HG03159 (cell line): Measurements from ENCODE around the gene BLTP1.

Source experiments
- ATAC-seq: cut with Tn5 transposase; IDR thresholded peaks from one replicate; pipeline ENCODE4 v1.9.1; 2021; ENCODE audit warnings: mild to moderate bottlenecking, moderate library complexity; ENCODE audit not compliant: unreplicated experiment

BLTP1 gene

GRCh38 chr4:122163767-122164166 is 11.6 kb downstream of the BLTP1 start:
- ATAC-seq: no peak

DNA sequence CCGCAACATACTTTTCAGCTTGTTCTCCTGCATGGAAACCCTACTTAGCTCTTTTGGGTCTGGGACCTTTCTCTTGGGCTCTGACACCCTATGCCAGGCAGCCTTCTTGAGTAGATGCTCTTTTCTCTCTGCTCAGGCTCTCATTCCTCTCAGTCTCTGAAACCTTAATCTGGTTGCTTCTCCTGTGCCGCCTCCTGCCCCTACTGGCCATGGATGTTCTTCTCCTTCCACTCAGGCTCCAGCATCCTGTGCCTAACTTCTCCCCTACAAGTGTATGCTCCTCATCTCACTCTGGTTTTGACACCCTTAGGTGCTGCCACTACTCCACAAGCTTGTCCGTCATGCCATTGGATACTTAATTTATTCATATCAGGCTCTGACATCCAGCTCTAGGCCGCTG is 15.2 kb downstream of the BLTP1 start:
- no peak for ATAC-seq

DNA sequence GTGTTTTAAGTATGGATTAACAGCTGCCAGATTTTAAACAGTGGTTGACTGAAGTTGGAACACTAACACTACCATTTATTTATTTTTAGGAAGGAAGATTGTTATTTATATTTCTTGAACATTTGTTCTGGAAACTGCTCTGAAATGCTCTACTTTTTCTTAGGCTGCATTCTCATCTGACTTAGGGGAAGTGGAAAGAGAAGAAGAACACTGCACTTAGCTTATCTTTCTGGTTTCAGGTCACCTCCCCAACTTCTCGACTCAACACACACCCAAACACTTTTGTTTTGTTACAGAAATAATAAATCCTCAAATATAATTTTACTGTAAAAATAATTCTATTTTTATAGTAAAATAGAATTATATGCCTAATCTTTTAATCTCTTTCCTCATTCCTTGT is 18.6 kb downstream of the BLTP1 start:
- no peak for ATAC-seq

DNA sequence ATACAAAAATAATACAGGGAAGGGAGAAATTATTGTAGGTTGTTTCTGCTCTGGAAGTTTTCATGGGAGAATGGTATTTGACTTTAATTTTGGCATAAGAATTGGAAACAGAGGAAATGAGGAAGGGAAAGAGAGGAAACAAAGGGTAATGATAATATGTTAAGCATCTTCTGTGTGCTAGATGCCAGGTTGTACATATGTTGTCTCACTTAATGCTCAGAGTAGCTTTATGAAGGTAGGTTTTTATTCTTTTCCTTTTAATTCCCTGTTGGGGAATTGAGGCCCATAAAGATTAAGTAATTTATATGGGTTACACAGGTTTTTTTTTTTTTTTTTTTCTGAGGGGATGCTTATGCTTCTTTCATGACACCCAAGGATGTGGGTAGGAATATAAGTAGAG is 19.2 kb downstream of the BLTP1 start:
- ATAC-seq: no peak

DNA sequence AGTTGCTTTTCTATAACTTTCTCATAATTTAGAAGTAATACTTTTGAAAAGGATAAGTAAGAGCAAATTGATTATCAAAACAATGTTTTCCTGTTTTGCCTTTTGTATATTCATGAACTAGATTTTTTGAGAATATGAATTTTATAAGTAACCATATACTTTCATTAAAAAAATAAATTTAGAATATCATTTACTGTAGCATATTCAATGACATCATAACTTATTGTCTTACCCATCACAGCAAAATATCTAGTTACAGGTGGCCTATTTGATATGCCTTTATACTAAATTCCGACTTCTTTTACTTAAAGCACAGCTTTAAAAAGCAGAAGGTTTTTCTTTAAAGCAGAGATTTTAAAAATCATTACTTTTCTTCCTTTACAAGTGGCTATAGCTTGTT is 20.1 kb downstream of the BLTP1 start:
- ATAC-seq: no peak

DNA sequence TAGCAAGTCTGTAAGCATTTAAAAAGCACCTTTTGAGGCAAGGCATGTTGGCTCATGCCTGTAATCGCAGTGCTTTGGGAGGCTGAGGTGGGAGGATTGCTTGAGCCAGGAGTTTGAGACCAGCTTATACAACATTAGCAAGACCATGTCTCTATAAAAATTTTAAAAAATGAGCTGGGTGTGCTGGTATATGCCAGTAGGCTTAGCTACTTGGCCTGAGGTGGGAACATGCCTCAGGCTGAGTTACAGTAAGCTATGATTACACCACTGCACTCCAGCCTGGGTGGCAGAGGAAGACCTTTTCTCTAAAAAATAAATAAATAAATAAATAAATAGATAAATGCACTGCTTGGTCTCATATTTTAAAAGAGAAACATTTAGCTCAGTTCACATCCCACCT is 26.8 kb downstream of the BLTP1 start:
- no peak for ATAC-seq

GRCh38 chr4:122195718-122196117 is 43.6 kb downstream of the BLTP1 start:
- ATAC-seq: no peak
